ENCODE data around the gene CCDC142. TPM values are rescaled to one million over a fixed set of nuclear protein-coding genes. Genes with fewer than 3 reads are reported as not detected.

CCDC142 gene
- total and polyA plus RNA-seq, 11 donors = 4.4 to 13.4 (median 6.4) TPM

- 67 to 77% (median 69%) methylated on average over 6 of the region's 6 CpGs for WGBS, 4 donors
Observed at GRCh38 chr2:74436848-74437695, 45.7 kb downstream of the CCDC142 start.

GRCh38 chr2:74436111-74436805 lies 46.5 kb downstream of the CCDC142 start:
- no peak for DNase-seq
- Histone ChIP-seq H3K4me1 (peaks cover 0 to 50% (median 26%) of the 10 kb centered on the region in 12 donors), H3K36me3 (peaks cover 0 to 23% (median 12%) of the 10 kb centered on the region in 9 donors), H3K4me3 (peak overlapping the region in 9 of 12 donors; percentile 5 to 46 (median 25)), H3K27me3 (peaks cover 0 to 20% (median 0%) of the 10 kb centered on the region in 9 donors), H3K9me3 (no peaks in the 10 kb centered on the region), H3K27ac (peak overlapping the region in 8 of 12 donors; percentile 9 to 55 (median 23))
- intact Hi-C loops (cut with DNase I) = no loop called here
- WGBS, 4 donors = 68 to 90% (median 72%) methylated on average over 13 to 43 of the region's 43 CpGs
- no peak for TF ChIP-seq POLR2A (IDR thresholded peaks at IDR 0.05)
- no peak for TF ChIP-seq CTCF (IDR thresholded peaks at IDR 0.05)
- ATAC-seq = no peak

More at GRCh38 chr2:74436848-74437695, 45.7 kb downstream of the CCDC142 start:
- Histone ChIP-seq H3K27ac (peak overlapping the region in 8 of 12 donors; percentile 9 to 55 (median 23)), H3K4me3 (peak overlapping the region in 7 of 12 donors; percentile 19 to 46 (median 28)), H3K9me3 (no peaks in the 10 kb centered on the region), H3K36me3 (peaks cover 0 to 15% (median 4%) of the 10 kb centered on the region in 9 donors), H3K27me3 (peaks cover 0 to 28% (median 0%) of the 10 kb centered on the region in 9 donors), H3K4me1 (peaks cover 0 to 58% (median 34%) of the 10 kb centered on the region in 12 donors)
- ATAC-seq (no peak), DNase-seq (no peak)
- intact Hi-C loops (cut with DNase I) = no loop called here
- no peak for TF ChIP-seq CTCF (IDR thresholded peaks at IDR 0.05)
- TF ChIP-seq POLR2A (IDR thresholded peaks at IDR 0.05) = no peak

- Histone ChIP-seq H3K9me3 (no peaks in the 10 kb centered on the region), H3K4me3 (no peak overlapping the region), H3K27ac (no peak overlapping the region), H3K27me3 (no peaks in the 10 kb centered on the region), H3K4me1 (peaks cover 0 to 1% (median 0%) of the 10 kb centered on the region in 12 donors), H3K36me3 (peaks cover 0 to 75% (median 68%) of the 10 kb centered on the region in 9 donors)
- intact Hi-C loops (cut with DNase I) = no loop called here
- TF ChIP-seq CTCF (IDR thresholded peaks at IDR 0.05) (no peak), POLR2A (IDR thresholded peaks at IDR 0.05) (no peak)
- WGBS, 4 donors = 90 to 93% (median 91%) methylated on average over 11 of the region's 11 CpGs
- DNase-seq (no peak), ATAC-seq (no peak)
Observed at GRCh38 chr2:74430502-74430901, 52.3 kb downstream of the CCDC142 start.

All from heart left ventricle (tissue), 16 donors.